ENCODE results near the gene MYPN.
"Not testable (repeated sequence)": the region's sequence is repeated elsewhere in the genome, so short reads cannot be mapped to it uniquely, and the experiment has no call there.

MYPN gene

DNA sequence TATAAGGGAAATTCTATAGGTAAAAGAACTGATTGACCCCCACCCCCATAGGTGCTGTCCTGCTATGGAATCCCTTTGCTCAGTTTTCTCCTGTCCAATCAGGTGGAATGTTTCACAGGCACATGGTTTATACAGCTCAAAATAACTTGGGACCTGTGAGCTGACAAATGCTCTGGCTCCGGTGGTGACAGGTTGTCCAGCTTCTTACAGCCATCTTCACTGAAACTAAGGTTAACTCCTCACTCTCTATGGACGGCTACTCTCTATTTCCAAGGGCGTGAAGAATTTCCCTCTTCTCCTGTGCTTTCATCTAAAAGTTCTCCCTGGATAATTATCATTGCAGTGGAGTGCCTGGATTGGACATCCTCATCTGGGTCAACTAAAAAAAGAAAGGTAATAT, at the start of gene MYPN:
Gene MYPN (plus strand): TSS at position 158 of the 400 bp plus-strand sequence. CDS start 11,951 bp downstream, outside the sequence.
- Mint-ChIP-seq H3K36me3 (no peaks in the 10 kb centered on the region), H3K27ac (no peak within 1 kb of the TSS), H3K4me1 (no peaks in the 10 kb centered on the region), H3K27me3 (no peaks in the 10 kb centered on the region), H3K9me3 (no peaks in the 10 kb centered on the region), H3K4me3 (no peak within 1 kb of the TSS)
- ATAC-seq (ENCODE audit: low read depth) (no peak), DNase-seq (ENCODE audit: low spot score in 2 of 2) (no peak)

DNA sequence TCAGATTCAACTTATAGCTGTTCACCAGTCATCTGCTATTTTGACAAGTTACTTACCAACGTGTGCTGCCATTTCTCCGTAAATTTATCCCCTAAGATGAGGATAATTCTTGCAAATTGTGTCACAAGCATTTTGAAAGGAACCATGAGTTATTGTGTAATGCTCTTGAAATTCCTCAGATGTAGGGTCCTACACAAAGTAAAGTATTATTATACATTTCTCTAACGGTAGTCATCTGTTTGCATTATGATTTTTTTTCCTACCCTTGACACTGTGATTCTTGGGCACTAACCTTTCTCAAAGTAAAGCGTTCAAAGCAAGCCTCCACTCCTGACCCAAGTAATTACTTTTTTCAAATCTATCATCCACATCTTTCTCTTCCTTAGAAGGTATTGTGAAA, 42.3 kb upstream of the MYPN start:
- no peak for ATAC-seq (ENCODE audit: low read depth)
- H3K27ac Mint-ChIP-seq, result peak overlapping the region; percentile 45
- H3K36me3 Mint-ChIP-seq, result peaks cover 13% of the 10 kb centered on the region
- peaks cover 14% of the 10 kb centered on the region for H3K4me1 Mint-ChIP-seq
- H3K27me3 Mint-ChIP-seq, result no peaks in the 10 kb centered on the region
- H3K9me3 Mint-ChIP-seq, result no peaks in the 10 kb centered on the region
- no peak overlapping the region for H3K4me3 Mint-ChIP-seq
- DNase-seq (ENCODE audit: low spot score in 2 of 2), result no peak

GRCh38 chr10:68067508-68067907, 41.8 kb upstream of the MYPN start:
- no peak for ATAC-seq (ENCODE audit: low read depth)
- no peaks in the 10 kb centered on the region for H3K9me3 Mint-ChIP-seq
- H3K4me3 Mint-ChIP-seq, result no peak overlapping the region
- H3K36me3 Mint-ChIP-seq, result peaks cover 11% of the 10 kb centered on the region
- peak overlapping the region; percentile 45 for H3K27ac Mint-ChIP-seq
- peaks cover 14% of the 10 kb centered on the region for H3K4me1 Mint-ChIP-seq
- H3K27me3 Mint-ChIP-seq, result no peaks in the 10 kb centered on the region
- DNase-seq (ENCODE audit: low spot score in 2 of 2), result no peak

- Mint-ChIP-seq H3K27me3 (no peaks in the 10 kb centered on the region), H3K27ac (peak overlapping the region; percentile 98), H3K4me3 (peak overlapping the region; percentile 94), H3K9me3 (no peaks in the 10 kb centered on the region), H3K4me1 (peaks cover 11% of the 10 kb centered on the region), H3K36me3 (peaks cover 7% of the 10 kb centered on the region)
- DNase-seq (ENCODE audit: low spot score in 2 of 2) (no peak), ATAC-seq (ENCODE audit: low read depth) (no peak)
Measured at GRCh38 chr10:68073631-68074030, 35.7 kb upstream of the MYPN start.

GRCh38 chr10:68074031-68074774, 35.1 kb upstream of the MYPN start:
- Mint-ChIP-seq H3K9me3 (no peaks in the 10 kb centered on the region), H3K36me3 (peaks cover 7% of the 10 kb centered on the region), H3K27me3 (no peaks in the 10 kb centered on the region), H3K4me3 (peak overlapping the region; percentile 94), H3K27ac (peak overlapping the region; percentile 98), H3K4me1 (peaks cover 11% of the 10 kb centered on the region)
- DNase-seq (ENCODE audit: low spot score in 2 of 2), result no peak
- no peak for ATAC-seq (ENCODE audit: low read depth)

GRCh38 chr10:68074775-68075549, 34.3 kb upstream of the MYPN start, which contains the start of gene HERC4:
Gene HERC4, minus strand, starts transcription at chr10:68075283. Its CDS starts 2,175 bp downstream, at chr10:68073108.
- ATAC-seq (ENCODE audit: low read depth), result peak; percentile 88
- DNase-seq (ENCODE audit: low spot score in 2 of 2), result peak; percentile 88 to 89
- no peaks in the 10 kb centered on the region for H3K9me3 Mint-ChIP-seq
- peak within 1 kb of the TSS; percentile 94 for H3K4me3 Mint-ChIP-seq
- H3K4me1 Mint-ChIP-seq, result peaks cover 11% of the 10 kb centered on the region
- peaks cover 7% of the 10 kb centered on the region for H3K36me3 Mint-ChIP-seq
- H3K27me3 Mint-ChIP-seq, result no peaks in the 10 kb centered on the region
- H3K27ac Mint-ChIP-seq, result peak within 1 kb of the TSS; percentile 98

GRCh38 chr10:68075550-68076004, 33.7 kb upstream of the MYPN start:
- DNase-seq (ENCODE audit: low spot score in 2 of 2), result no peak
- Mint-ChIP-seq H3K27ac (peak overlapping the region; percentile 98), H3K36me3 (peaks cover 6% of the 10 kb centered on the region), H3K9me3 (no peaks in the 10 kb centered on the region), H3K4me1 (peaks cover 11% of the 10 kb centered on the region), H3K27me3 (no peaks in the 10 kb centered on the region), H3K4me3 (peak overlapping the region; percentile 94)
- ATAC-seq (ENCODE audit: low read depth), result no peak

GRCh38 chr10:68076081-68076480, 33.2 kb upstream of the MYPN start:
- not testable (repeated sequence) for H3K27ac Mint-ChIP-seq; H3K36me3 Mint-ChIP-seq; ATAC-seq (ENCODE audit: low read depth); DNase-seq (ENCODE audit: low spot score in 2 of 2); H3K4me3 Mint-ChIP-seq; H3K9me3 Mint-ChIP-seq; H3K4me1 Mint-ChIP-seq; H3K27me3 Mint-ChIP-seq

DNA sequence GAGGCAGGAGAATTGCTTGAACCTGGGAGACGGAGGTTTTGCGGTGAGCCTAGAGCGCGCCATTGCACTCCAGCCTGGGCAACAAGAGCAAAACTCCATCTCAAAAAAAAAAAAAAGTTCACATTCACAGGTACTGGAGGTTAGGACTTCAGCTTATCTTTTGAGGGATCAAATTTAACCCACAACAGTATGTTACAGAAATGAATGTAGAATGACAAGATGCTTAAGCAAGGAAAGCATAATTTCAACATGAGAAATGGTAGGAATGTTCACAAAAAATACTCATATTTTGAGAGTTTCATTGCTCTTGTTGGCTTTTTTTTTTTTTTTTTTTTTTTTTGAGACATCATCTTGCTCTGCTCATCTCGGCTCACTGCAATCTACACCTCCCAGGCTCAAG, 32.3 kb upstream of the MYPN start:
- DNase-seq (ENCODE audit: low spot score in 2 of 2) (no peak), ATAC-seq (ENCODE audit: low read depth) (no peak)
- H3K4me1 Mint-ChIP-seq, result peaks cover 7% of the 10 kb centered on the region
- no peak overlapping the region for H3K27ac Mint-ChIP-seq
- peaks cover 1% of the 10 kb centered on the region for H3K36me3 Mint-ChIP-seq
- no peak overlapping the region for H3K4me3 Mint-ChIP-seq
- H3K27me3 Mint-ChIP-seq, result no peaks in the 10 kb centered on the region
- H3K9me3 Mint-ChIP-seq, result no peaks in the 10 kb centered on the region

DNA sequence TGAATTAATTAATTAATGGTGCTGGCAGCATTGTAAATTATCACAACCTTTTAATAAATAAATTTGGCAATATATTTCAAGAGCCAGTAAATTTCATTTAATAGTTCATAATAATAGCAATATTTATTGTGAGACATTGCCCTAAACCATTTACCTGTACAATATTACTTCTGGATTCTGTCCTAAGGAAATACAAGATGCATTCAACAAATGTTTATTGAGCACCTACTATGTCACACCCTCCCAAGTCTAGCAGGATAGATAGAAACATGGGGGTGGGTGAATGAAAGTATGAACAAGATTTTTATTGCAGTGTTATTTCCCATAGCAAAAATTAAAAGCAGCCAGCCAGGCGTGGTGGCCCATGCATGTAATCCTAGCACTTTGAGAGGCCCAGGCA, 29.9 kb upstream of the MYPN start:
- H3K4me1 Mint-ChIP-seq, result no peaks in the 10 kb centered on the region

DNA sequence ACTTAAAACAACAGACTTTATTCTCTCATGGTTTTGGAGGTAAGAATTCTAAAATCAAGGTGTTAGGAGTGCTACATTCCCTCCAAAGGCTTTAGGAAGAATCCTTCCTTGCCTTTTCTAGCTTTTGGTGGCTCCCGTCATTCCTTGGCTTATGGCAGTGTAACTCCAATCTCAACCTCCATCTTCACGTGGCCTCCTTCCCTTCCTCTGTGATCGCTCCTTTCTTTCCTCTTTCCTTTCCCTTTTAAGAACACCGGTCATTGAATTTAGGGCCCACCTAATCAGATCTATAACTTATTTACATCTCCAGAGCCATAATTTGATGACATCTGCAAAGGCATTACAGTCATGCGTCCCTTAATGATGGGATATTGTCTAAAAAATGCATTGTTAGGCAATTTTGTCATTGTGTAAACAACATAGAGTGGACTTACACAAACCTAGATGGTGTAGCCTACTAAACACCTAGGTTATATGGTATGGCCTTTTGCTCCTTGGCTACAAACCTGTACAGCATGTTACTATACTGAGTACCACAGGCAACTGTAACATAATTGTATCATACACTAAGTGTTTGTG, 28.3 kb upstream of the MYPN start:
- H3K4me3 Mint-ChIP-seq, result no peak overlapping the region
- ATAC-seq (ENCODE audit: low read depth), result no peak
- no peaks in the 10 kb centered on the region for H3K36me3 Mint-ChIP-seq
- no peaks in the 10 kb centered on the region for H3K4me1 Mint-ChIP-seq
- no peak for DNase-seq (ENCODE audit: low spot score in 2 of 2)
- H3K27ac Mint-ChIP-seq, result no peak overlapping the region
- H3K27me3 Mint-ChIP-seq, result peaks cover 2% of the 10 kb centered on the region
- H3K9me3 Mint-ChIP-seq, result no peaks in the 10 kb centered on the region

More for the DNA sequence above, 29.9 kb upstream of the MYPN start:
- ATAC-seq (ENCODE audit: low read depth) (no peak), DNase-seq (ENCODE audit: low spot score in 2 of 2) (no peak)
- Mint-ChIP-seq H3K4me3 (no peak overlapping the region), H3K36me3 (no peaks in the 10 kb centered on the region), H3K27me3 (peaks cover 2% of the 10 kb centered on the region), H3K27ac (no peak overlapping the region), H3K9me3 (no peaks in the 10 kb centered on the region)

DNA sequence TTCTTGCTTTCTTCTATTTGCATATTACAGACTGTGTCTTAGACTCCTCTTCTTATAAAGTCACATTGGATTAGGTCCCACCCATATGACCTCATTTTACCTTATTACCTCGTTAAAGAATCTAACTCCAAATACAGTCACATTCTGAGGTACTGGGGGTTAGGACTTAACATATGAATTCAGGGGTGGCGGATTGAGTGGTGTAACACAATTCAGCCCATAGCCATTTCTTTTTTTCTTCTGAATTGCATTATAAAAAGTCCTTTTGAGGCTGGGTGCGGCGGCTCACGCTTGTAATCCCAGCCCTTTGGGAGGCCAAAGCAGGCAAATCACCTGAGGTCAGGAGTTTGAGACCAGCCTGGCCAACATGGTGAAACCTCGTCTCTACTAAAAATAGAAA, 27.4 kb upstream of the MYPN start:
- ATAC-seq (ENCODE audit: low read depth), result no peak
- no peak overlapping the region for H3K27ac Mint-ChIP-seq
- H3K9me3 Mint-ChIP-seq, result no peaks in the 10 kb centered on the region
- no peak overlapping the region for H3K4me3 Mint-ChIP-seq
- no peak for DNase-seq (ENCODE audit: low spot score in 2 of 2)
- no peaks in the 10 kb centered on the region for H3K36me3 Mint-ChIP-seq
- peaks cover 5% of the 10 kb centered on the region for H3K27me3 Mint-ChIP-seq
- no peaks in the 10 kb centered on the region for H3K4me1 Mint-ChIP-seq

GRCh38 chr10:68082872-68083271, 26.4 kb upstream of the MYPN start:
- Mint-ChIP-seq H3K9me3 (no peaks in the 10 kb centered on the region), H3K27me3 (peaks cover 5% of the 10 kb centered on the region), H3K27ac (no peak overlapping the region), H3K4me1 (no peaks in the 10 kb centered on the region), H3K36me3 (no peaks in the 10 kb centered on the region), H3K4me3 (no peak overlapping the region)
- DNase-seq (ENCODE audit: low spot score in 2 of 2) (no peak), ATAC-seq (ENCODE audit: low read depth) (no peak)

- Mint-ChIP-seq H3K27me3 (peaks cover 6% of the 10 kb centered on the region), H3K9me3 (no peaks in the 10 kb centered on the region), H3K36me3 (no peaks in the 10 kb centered on the region), H3K27ac (no peak overlapping the region), H3K4me1 (peaks cover 2% of the 10 kb centered on the region), H3K4me3 (no peak overlapping the region)
- no peak for ATAC-seq (ENCODE audit: low read depth)
- no peak for DNase-seq (ENCODE audit: low spot score in 2 of 2)
Measured at GRCh38 chr10:68083953-68084352, 25.3 kb upstream of the MYPN start.
